GM21515 (cell line): Measurements from ENCODE around the gene LCN15.

Experiments
- ATAC-seq: cut with Tn5 transposase; IDR thresholded peaks from one replicate; pipeline ENCODE4 v1.9.1; 2021; ENCODE audit not compliant: unreplicated experiment

Gene LCN15

GRCh38 chr9:136741883-136742571 lies 22.3 kb downstream of the LCN15 start:
- no peak for ATAC-seq

- no peak for ATAC-seq
These were observed 23.1 kb downstream of the LCN15 start for GRCh38 chr9:136740971-136741882.

DNA sequence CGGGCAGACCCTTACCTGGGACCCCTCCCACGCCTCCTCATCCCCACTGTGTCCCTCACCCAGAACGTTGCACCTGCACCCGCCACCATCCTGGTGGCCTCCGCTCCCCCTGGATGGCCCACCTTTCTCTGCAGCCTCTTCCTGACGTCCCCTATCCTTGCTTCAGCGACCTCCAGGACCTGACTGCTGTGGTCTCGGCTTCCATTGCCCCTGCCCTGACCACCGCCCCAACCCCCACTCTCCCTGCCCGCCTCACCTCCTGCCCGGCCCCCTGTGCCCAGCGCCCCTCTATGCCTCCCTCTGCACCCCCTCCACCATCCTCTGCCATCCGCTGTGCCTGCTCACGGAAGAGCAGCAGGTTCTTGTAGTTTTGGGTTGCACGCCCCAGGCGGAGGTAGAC lies 23.8 kb downstream of the LCN15 start:
- no peak for ATAC-seq

DNA sequence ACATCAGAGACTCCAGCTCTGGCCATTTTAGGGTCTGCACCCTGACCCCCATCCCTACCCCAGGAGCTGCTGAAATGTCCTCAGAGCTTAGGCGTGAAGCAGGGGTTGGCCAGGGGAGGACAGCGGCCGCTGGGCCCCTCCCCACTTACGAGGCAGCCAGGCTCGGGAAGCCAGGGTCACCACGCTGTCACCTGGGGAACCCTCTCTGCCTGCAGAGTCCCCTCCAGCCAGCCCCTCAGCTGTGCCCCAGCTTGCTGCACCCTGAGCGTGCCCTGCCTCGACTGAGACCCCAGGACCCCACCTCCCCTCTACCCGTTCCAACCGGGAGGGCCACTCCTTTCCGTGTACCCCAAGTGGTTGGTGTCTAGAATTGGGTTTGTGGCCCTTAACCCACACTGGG lies 24.2 kb downstream of the LCN15 start:
- ATAC-seq, result no peak

DNA sequence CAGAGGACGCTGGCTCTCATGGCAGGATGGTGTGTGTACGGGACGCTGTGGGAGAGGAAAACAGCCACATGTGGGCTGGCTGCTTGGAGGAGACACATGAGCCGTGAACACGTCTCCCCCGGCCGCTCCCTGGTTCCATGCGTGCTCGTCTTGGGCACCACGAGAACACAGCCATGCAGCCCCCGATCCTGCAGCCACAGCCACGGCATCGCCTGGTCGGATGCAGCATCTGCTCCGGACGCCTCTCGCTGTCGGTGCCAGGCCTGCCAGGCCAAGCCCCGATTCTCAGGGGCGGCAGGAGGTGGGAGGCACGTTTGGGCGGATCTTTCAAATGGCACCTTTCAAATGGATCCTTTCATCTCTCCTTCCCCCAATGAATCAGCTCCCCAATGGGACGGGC lies 24.8 kb downstream of the LCN15 start:
- ATAC-seq, result no peak

DNA sequence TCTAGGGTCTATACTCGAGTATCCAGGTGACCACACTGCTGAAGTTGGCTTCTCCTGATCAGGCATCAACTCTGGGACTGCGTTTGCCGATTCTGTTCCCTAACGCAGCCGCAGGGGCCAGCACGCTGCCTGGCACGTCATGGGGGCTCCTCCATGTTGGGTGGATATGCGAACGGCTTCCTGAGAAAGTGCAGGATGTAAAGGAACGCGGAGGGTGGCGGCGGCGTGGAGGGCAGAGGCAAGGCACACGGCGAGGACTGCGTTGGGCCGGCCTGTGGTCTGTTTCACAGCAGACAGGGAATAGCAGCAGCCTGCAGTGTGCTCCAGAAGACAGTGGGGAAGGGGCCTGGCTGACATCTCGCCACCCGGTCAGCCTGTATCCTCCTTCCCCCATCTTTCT lies 25.4 kb downstream of the LCN15 start:
- ATAC-seq, result no peak

- no peak for ATAC-seq
These were observed 28.4 kb downstream of the LCN15 start for GRCh38 chr9:136735812-136736480.

GRCh38 chr9:136734837-136735496 lies 29.4 kb downstream of the LCN15 start:
- ATAC-seq, result no peak

- ATAC-seq, result no peak
These were observed 30.7 kb downstream of the LCN15 start for GRCh38 chr9:136733611-136734010.

DNA sequence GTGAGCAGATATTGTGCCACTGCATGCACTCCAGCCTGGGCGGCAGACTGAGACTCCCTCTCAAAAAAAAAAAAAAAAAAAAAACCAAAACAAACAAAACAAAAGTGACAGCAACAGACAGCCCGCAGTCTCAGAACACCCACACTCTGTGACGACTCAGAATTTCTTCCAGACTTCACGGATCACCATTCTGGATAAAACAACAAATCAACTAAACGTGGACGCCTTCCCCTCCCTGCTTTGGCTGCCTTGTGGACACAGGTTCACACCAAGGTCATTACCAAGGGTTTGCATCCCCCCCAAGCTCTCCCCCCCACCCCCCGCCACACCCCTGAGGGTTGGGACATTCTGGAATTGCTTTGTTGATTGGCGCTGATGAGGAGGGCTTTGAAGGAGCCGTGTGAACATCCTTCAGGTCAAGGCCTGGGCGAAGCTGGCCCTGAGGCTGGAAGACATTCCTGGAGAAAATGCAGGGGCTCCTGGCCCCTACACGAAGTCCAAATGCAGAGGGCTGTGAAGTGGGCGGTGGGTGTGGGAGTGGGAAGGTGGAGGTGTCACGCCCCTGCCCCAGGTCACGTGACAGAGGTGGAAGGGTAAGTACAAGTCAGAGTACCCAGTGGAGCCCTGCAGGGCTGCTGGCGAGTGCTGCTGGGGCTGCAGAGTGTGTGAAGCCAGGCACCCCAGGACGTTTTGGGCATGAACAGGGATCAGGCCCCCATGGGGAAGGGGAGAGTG lies 31.7 kb downstream of the LCN15 start:
- no peak for ATAC-seq

GRCh38 chr9:136729926-136730325 lies 34.4 kb downstream of the LCN15 start:
- no peak for ATAC-seq

DNA sequence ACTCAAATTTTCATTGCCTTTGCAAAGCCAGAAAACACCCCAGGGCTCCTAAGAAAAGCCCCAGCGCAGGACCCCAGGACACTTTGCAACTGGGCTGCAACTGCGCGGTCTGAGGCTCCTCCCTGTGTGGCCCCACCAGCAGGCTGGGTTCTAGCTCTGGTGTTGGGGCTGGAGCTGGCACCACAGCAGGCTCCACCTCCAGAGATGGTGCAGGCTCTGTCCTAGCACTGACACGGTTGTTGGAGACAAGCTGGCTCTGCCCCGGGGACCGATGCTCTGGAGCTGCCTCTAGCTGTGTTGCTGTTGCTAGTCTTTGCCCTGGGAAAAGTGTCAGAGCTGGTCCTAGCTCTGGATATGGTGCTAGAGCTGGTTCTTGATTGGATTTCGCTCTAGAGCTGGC lies 35.2 kb downstream of the LCN15 start:
- ATAC-seq, result no peak

DNA sequence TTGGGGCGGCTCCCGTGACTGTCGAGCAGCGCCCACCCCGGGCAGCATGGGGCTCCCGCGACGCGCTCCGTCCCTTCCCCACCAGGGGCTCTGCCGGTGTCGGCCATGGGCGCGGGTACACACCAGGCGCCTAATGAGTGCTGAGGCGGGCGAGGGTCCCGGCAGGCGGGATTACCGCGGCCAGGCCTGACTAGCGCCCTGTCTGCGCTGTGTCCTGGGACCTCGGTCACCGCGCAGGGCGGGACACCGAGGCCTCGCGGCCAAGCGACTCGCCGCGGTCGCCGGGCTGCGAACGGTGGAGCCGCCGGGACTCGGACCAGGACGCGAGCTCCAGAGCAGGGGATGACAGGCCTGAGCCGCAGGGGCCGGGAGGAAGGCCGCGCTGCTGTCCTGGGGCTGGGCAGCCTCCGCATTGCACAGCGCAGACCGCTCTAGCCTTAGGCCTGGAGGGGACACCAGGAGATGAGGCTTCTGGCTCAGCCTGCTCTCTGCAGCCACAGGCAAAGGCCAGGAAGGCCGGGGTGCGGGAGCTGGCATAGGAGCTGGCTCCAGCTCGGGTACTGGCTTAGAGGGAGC lies 35.7 kb downstream of the LCN15 start:
- peak; percentile 17 for ATAC-seq

- peak; percentile 60 for ATAC-seq
These were observed 36.2 kb downstream of the LCN15 start for GRCh38 chr9:136728080-136728547.

DNA sequence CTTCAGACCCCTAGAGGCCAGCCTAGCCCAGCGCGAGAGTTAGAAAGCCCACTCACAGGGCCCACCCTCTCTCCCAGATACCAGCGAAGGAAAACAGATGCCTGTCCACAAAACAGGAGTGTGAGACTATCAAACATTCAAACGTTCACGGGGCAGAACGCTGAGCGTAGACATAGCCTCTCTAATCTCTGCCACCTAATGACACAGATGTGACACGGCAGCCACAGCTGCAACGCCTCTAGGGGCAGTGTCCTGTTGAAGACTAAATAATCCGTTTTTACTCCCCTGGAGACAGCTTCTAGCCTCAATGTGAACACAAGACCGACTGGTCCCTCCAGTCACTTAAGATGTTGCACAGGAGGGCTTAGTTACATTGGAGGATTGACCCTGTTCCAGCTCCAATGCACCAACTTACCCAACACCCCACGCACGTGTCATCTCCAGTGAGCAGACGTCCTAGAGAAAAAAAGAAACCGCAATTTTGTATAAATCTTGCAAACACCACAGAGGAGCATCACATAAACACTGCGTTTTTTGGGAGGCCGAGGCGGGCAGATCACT lies 37.6 kb downstream of the LCN15 start:
- ATAC-seq, result no peak

GRCh38 chr9:136726118-136726517 lies 38.2 kb downstream of the LCN15 start:
- no peak for ATAC-seq

GRCh38 chr9:136725612-136726011 lies 38.7 kb downstream of the LCN15 start:
- no peak for ATAC-seq

DNA sequence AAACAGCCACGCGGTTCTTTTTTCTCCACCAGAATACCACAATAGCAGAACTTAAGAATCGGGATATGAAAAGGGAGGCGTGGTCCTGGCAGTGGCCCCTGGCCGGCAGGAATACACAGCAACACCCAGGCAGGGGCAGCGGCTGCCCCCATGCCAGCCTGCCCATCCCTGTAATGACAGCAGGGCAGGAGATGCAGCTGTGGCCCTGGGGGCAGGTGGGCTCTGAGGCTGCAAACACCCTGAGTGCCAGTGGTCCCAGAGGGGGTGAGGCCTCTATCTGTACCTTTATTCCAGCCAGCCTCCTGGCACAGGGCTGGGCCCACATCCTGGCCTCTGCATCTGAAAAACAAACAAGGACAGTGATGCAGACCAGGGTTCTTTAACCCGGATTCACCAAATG lies 39.5 kb downstream of the LCN15 start:
- ATAC-seq, result no peak

DNA sequence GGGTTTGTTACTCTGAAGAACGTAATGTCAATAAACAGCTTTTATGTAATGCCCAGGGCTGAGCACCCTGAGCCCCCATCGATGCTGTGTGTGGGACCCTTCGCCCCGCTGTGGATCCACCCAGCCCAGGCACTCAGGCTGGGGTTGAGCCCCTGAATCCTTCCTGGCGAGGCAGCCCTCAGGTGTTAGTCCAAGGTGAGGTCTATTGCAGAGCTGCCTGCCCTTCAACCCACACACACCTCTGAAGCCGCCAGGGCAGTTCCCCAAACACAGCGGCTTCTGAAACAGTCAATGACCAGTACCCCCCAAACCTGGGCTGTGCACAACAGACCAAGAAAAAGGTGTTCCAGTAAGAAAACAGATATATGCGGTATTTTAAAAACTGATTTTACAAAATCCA lies 40.3 kb downstream of the LCN15 start:
- ATAC-seq, result no peak
